SK-N-DZ (cell line): ENCODE results near the gene LARP1.
A peak's percentile ranks its signal among the peaks of the same experiment; 100 is the strongest.
"Not testable (repeated sequence)": the region's sequence is repeated elsewhere in the genome, so short reads cannot be mapped to it uniquely, and the experiment has no call there.

ENCODE experiments used
- DNase-seq: peaks from one replicate; pipeline ENCODE4 v3.0.0-alpha.2; 2015; ENCODE audit warnings: low spot score

The LARP1 gene

GRCh38 chr5:154824070-154824469 is 68.9 kb downstream of the LARP1 start:
- DNase-seq = no peak

GRCh38 chr5:154829181-154829588 is 74.0 kb downstream of the LARP1 start:
- DNase-seq = no peak

GRCh38 chr5:154829589-154830218 is 74.5 kb downstream of the LARP1 start:
- no peak for DNase-seq

- DNase-seq = no peak
These were observed 75.0 kb downstream of the LARP1 start for GRCh38 chr5:154830219-154830595.

GRCh38 chr5:154830596-154830995 is 75.4 kb downstream of the LARP1 start:
- no peak for DNase-seq

- DNase-seq = no peak
These were observed 76.3 kb downstream of the LARP1 start for GRCh38 chr5:154831451-154831850.

GRCh38 chr5:154832804-154833203 is 77.6 kb downstream of the LARP1 start:
- DNase-seq = not testable (repeated sequence)

- DNase-seq = no peak
These were observed 78.9 kb downstream of the LARP1 start for GRCh38 chr5:154834053-154834452.

- DNase-seq = not testable (repeated sequence)
These were observed 80.5 kb downstream of the LARP1 start for GRCh38 chr5:154835701-154836052.

GRCh38 chr5:154836225-154836624 is 81.0 kb downstream of the LARP1 start:
- no peak for DNase-seq

GRCh38 chr5:154837009-154837901 is 82.1 kb downstream of the LARP1 start:
- DNase-seq = no peak

GRCh38 chr5:154840435-154841272 is 85.5 kb downstream of the LARP1 start:
- no peak for DNase-seq

- no peak for DNase-seq
These were observed 86.1 kb downstream of the LARP1 start for GRCh38 chr5:154841273-154841661.

- DNase-seq = no peak
These were observed 87.7 kb downstream of the LARP1 start for GRCh38 chr5:154842689-154843530.

GRCh38 chr5:154844809-154845208 is 89.6 kb downstream of the LARP1 start:
- DNase-seq = peak; percentile 64

GRCh38 chr5:154849264-154849785 is 94.1 kb downstream of the LARP1 start:
- DNase-seq = no peak

GRCh38 chr5:154849791-154850201 is 94.6 kb downstream of the LARP1 start:
- no peak for DNase-seq

- DNase-seq = peak; percentile 71
These were observed 95.3 kb downstream of the LARP1 start, which contains the start of gene FAXDC2 for GRCh38 chr5:154850255-154851062. Gene FAXDC2 (minus strand): TSS chr5:154850603. CDS start chr5:154838178, 12,425 bp downstream.

GRCh38 chr5:154851351-154851750 is 96.2 kb downstream of the LARP1 start:
- no peak for DNase-seq
